GM10847 (cell line): ENCODE results near the gene SERPINE3.

Experiments used
- POLR2A ChIP-seq: IDR thresholded peaks from 2 replicates; pipeline ENCODE4 v1.6.1; 2011; ENCODE audit not compliant: insufficient read length; ENCODE audit errors: extremely low read depth

SERPINE3 gene

DNA sequence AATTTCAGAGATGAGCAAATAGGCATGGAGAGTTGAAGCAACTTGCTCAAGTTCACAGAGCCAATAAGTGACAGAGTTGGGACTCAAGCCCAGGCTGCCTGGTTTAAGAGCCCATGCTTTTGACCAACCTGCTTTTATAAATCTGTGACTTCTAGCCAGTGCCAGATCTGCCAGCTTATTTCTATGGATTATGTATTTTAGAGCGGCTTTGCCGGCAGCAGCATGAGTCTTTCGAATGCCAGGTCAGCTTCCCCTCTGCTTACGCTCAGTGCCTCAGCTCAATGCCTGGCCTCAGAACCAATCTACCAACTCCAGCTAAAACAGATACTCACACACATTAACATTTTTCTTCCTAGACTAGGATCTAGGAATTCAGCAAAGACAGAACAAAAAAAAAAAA lies 2.3 kb downstream of the SERPINE3 start:
- TF ChIP-seq POLR2A: no peak

DNA sequence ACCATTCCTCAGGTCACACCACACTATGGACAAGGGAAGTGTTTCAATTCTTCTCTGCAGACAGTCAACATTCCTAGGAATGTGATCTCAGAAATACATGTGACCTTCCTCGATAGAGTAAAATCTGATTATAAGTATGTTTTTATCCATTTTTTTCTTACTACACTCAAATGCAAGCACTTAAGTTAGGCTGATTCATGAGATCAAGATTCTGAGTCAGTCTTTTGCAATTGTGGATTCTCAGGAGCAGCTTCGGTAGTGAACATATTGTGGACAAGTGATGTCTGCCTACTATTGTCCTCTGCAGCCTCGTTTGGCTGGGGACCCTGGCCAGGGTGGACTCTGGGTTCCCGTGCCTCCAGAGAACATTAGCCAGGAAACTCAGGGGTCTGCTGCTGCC lies 3.2 kb downstream of the SERPINE3 start:
- no peak for TF ChIP-seq POLR2A

DNA sequence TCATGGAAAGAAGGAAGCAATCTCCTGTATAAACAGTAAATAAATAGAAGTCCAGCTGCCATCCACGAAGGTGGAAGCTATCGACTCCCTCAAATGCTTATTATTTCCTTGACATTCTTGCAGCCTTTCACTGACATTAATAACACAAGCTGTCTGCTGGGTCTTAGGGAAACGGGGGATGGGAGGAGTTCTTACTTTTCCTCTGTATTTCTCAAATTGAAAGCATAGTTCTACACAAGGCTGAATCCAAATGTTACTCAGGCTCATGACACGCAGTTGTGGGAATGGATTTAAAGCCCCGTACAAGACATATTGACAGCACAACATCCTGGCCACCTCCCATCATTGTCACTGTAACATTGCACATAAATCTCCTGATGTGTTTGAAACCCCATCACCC lies 4.0 kb downstream of the SERPINE3 start:
- TF ChIP-seq POLR2A: no peak

DNA sequence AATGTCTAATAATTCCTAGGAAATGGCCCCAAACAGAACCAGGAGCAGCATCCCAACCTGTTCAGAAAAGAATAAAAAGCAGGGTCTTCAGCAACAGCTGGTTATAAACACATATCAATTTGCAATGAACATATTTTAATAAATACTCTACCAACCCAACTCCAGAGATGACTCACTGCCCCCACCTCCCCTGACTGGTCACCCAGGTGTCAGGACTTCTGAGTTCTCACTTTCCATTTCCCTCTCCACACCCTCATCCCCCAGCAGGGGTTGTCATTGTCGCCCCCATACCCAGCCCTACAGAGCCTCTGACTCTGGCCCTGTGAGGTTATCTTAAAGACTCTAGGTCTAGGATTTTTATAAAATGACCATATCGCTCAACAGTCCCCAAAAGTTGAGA lies 6.9 kb downstream of the SERPINE3 start:
- TF ChIP-seq POLR2A: no peak

DNA sequence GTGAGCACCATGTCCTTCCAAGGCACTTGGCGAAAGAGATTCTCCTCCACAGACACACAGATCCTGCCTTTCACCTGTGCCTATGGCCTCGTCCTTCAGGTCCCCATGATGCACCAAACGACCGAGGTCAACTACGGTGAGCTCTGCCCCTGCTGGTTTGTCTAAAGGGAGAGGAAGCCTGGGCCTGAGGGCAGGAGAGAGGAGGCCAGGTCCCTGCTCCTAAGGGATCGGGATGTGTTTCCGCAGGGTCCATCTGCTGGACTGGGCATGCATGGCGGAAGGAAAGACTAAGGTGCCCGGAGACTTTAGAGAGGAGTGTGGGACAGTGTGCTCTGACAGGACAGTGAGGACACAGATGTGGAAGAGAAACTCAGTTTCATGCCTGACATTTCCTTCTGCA lies 7.6 kb downstream of the SERPINE3 start:
- TF ChIP-seq POLR2A: no peak

DNA sequence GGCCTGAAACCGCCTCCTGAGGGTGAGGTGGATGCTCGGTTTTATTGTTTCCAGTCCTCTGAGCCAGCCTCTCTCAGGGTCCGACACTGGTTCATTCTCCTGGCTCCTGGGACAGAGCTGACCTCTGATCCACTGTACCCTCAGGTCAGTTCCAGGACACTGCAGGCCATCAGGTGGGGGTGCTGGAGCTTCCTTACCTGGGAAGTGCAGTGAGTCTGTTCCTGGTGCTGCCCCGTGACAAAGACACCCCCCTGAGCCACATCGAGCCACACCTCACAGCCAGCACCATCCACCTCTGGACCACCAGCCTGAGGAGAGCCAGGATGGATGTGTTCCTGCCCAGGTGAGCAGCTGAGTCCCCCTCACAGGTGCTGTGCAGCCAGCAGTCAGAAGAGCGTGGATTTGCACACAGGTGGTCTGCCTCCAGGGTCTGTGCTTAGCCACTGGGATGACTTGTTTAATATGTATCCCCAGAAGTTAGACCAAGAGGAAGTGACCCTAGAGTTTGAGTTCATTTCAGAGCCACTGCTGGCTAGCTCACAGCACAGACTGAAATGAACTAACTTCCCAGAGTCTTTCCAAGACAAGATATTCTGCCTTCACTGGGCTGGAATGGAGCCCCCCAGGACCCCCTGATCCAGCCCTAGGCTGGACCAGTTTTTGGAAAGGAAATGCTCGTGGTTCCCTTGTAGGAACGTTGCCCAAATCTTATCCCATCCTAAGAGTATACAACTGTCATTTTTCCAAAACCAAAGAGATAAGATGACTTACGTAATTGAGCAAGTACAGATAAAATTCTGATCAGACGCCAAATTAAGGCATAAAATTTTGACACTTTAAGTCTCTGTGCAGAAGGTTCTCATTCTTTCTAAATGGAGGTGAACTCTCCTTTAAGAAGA lies 8.8 kb downstream of the SERPINE3 start:
- TF ChIP-seq POLR2A: no peak

DNA sequence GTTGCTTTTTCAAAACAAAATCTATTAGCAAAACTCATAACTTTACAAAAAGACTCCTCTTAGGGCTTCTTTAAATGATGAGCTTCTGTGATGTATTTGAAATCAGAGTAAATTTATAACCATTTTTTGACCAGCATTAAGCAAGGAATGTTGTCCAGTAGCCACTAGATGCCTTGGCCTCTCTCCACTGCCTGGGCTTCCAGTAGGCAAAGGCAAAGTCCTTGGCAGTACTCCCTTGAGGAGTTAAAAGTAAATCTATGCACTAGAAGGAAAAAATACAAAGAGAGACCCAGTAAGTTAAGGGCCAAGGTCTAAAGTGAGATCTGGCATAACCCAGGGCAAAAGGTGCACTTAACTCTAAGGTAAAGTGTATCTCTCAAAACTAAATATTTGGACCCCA lies 9.5 kb downstream of the SERPINE3 start:
- TF ChIP-seq POLR2A: no peak

DNA sequence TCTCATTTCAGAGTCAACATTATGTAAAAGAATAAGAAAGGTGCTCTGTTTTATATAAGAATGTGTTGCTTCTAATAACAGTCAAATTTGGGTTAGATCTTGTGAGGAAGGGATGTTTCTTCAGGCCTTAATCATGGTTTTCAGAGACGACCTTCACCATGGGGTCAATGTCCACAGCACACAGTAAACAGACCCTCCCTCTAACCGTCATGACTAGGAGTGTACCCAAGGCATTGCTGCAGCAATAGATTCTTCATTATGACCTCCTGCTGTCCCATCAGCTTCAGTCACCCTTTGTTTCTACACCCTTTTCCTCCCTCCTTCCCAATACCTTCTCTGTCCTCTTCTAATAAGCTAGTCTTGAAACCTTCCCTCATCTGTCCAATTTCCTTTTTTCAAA lies 15.7 kb downstream of the SERPINE3 start:
- TF ChIP-seq POLR2A: no peak

DNA sequence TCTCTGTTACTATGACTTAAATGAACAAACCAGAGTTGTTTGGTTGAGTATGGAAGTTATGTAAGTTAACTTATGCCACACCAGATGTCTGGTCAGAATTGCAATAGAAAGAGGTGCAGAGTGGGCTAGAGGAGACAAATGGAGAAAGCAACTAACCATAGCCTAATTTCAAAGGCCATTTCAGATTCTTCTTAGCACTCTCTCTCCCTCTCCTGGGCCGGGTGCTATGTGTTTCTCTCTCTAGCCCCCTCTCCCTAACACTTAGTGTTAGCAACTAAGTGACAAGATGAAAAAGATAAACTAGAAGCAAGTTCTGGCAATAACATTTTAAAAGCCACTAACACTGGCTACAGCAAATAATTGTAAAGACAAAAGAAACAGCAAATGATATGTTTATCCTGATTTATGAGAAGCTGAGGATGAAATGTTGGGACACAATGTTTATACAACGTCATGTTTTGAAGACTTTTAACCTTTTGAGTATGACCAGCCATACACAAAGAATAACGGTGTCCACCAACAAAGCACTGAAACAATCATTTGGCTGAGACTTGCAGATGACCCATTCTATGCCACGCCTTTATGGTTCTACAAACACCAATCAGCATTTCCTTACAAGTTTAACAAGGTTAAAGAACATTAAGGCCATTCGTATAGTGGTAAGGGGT lies 18.6 kb downstream of the SERPINE3 start:
- no peak for TF ChIP-seq POLR2A

DNA sequence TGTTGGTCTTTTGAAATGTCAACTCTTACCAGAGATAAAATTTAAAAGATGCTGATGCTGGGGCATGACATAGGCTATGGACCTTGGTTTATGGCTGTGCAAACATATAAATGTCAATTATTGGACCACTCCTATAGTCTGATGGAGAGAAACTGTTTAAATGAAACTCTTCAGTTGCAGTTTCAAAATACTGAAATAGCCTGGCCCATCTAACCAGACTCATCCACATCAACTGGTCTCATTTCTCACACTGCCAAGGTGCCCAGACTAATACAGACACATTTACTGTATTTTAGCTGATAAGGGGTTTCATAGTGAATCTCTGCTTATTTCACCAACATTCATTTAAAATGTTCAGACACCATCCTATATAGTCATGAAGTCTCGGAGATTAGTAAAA lies 19.9 kb downstream of the SERPINE3 start:
- no peak for TF ChIP-seq POLR2A

DNA sequence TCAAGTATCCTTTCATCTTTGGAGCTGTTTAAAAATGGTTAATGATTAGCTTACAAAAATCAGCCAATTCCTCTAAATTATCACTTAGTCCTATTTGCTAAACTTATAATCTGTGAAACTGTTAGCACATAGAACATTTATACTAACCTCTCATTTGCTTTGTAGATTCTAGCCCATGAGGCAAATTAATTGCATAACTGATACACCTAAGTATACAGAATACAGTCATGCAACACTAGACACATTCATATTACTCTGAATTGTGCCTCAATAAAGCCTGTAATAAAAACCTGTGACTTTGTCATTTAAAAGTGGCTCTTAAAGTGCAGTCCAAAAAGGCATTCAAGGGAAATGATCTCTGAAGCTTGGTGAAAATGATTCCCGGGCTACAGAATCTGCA lies 21.0 kb downstream of the SERPINE3 start:
- TF ChIP-seq POLR2A: no peak

DNA sequence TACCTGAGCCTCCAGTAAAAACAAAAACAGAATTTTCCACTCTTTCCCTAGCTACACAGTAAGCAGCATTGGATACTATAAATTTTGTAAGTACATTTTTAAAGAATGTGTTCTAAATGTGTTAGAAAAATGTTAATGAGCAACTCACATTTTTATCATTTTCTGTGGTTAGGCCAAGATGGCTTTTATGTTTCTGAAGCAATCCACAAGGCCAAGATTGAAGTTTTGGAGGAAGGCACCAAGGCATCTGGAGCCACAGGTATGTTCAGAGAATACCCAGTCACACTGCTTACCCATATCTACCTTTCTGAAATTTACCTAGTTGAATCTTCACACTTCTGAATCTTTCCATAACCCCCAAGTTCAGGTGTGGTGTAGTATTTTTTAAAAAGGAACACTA lies 21.6 kb downstream of the SERPINE3 start:
- TF ChIP-seq POLR2A: no peak

DNA sequence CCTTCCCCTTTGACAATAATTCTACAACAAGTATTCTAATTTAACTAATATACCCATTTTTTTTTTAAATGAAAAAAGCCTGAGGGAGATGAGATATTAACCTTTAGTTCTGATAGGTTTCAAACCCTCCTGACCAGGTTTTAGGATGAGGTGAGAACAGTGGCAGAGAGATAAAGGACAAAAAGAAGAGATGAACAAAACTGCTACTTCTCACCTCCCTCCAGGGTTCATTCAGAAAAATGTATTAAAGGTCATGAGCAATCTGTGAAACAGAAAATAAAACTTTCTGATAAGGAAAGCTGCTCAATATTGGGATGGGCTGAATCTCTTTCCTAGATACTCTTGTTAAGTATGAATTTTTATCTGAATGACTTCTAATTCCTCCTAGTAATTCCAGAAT lies 24.1 kb downstream of the SERPINE3 start:
- TF ChIP-seq POLR2A: no peak

DNA sequence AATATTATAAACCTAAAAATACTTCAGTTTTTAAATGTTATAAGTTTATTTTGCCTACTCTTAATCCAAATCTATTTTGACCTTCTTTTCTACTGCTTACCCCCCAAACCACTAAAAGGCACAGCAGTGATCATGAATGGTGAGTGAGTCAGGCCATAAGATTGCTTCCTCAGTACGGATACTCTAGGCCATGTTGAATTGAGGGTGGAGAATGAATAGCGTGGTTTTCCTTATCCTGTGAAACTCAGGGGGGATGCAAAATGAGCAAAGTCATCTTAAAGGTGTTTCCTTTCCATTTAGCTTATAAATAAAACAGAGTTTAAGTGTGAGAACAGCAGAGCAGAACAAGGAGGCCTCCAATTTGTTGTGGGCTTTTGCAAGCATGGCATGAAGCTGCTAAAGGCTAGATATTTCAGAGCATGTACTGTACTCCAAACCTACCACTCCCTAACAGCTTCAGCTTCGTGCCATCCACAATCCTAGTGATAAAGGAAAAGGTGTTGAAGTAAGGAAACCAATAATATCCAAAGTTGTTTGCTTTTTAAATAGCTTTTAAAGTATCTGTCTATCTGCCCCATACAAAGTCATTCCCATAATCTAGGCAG lies 25.0 kb downstream of the SERPINE3 start:
- no peak for TF ChIP-seq POLR2A

DNA sequence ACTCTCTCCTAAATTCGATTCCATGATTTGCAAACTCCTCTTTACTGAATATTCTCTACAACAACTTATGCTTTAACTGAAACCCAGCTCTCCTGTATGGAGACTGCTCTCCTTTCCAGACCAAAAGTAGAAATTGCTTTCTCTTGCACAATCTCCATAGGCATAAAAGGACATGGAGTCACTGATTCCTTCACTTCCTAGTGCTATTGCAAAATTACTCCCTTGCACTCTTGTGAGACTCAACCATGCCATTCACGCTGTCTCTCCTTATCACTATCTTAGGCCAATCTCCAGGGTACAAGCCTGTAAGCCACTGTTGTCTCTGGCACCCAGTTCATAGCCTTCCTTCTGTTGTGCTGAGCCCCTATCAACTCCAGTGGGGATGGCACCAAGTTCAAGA lies 30.6 kb downstream of the SERPINE3 start:
- no peak for TF ChIP-seq POLR2A

DNA sequence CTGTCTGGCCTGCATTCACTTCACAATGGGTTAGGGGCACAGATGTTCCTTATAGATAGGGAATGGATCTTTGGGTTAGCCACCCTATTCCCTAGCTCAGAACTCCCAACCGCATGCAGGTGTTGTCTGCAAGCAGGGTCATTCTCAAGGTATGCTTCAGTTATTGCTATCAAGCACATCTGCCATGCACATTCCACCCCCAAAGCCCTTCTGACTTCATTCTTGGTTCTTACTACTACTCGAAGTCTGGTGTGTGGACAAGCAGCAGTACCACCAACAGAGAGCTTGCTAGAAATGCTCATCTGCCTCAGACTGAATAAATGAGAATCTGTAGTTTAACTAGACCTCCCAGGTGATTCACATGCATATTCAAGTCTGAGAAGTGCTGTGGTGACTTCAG lies 31.3 kb downstream of the SERPINE3 start:
- TF ChIP-seq POLR2A: no peak

DNA sequence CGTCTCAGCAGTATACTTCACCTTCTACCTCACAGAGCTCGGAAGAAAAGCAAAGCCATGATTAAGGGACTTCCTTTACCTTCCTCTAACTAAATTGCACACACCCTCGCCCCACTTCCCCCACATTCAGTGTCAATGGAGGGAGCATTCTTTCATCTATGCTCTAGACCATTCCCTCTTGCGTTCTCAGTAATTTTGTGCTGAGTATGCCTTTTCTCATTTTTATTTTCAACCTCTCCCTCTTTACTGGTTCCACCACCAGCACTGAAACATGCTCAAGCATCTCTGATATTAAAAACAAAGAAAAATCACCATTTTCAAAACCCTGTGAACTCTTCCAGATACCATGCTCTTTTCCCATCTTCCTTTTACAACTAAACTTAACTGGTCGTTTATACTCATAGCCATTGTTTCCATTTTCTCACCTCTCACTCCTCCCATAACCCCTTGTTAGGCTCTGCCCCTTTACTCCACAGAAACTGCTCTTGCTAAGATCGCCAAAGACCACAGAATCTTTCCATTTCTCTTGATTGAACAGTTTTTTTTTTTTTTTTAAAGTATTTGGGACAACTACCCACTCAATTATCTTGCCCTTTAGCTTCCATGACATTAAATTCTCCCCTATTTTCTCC lies 32.4 kb downstream of the SERPINE3 start:
- no peak for TF ChIP-seq POLR2A
